Measurements from ENCODE around the gene ITPR3. TPM values are rescaled to one million over a fixed set of nuclear protein-coding genes. Genes with fewer than 3 reads are reported as not detected.

The ITPR3 gene
- total RNA-seq, 1 donor from 2014 or later, result 74.7 TPM

DNA sequence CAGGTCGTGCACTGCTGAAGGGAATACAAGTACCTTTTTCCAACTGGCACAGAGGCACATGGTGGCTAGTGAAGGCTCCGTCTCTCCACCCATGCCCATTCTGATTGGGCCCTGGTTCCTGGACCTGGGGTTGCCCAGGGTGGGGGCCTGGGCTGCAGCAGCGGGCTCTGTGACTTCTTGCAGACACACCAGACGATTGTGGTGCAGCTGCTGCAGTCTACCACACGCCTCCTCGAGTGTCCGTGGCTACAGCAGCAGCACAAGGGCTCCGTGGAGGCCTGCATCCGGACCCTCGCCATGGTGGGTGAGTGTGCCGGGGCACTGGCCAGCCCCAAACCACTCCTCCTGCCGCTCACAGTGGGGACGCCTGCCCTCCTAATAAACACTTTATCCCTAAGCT lies 61.2 kb downstream of the ITPR3 start:
- no peaks in the 10 kb centered on the region for H3K9me3 ChIP-seq
- no peaks in the 10 kb centered on the region for H3K27me3 ChIP-seq (ENCODE audit: low read depth)
- peaks cover 99% of the 10 kb centered on the region for H3K36me3 ChIP-seq
- no peak overlapping the region for H3K4me3 ChIP-seq
- no peak for TF ChIP-seq CTCF (IDR thresholded peaks at IDR 0.05)
- intact Hi-C loops (cut with DNase I), result no loop called here
- no peak for ATAC-seq
- DNase-seq, result no peak
- no peaks in the 10 kb centered on the region for H3K4me1 ChIP-seq
- no peak overlapping the region for H3K27ac ChIP-seq

GRCh38 chr6:33683051-33683571 lies 62.0 kb downstream of the ITPR3 start:
- TF ChIP-seq CTCF (IDR thresholded peaks at IDR 0.05), result no peak
- Histone ChIP-seq H3K27me3 (ENCODE audit: low read depth) (no peaks in the 10 kb centered on the region), H3K9me3 (no peaks in the 10 kb centered on the region), H3K36me3 (peaks cover 99% of the 10 kb centered on the region), H3K4me3 (no peak overlapping the region), H3K4me1 (no peaks in the 10 kb centered on the region), H3K27ac (no peak overlapping the region)
- ATAC-seq, result no peak
- intact Hi-C loops (cut with DNase I), result no loop called here
- DNase-seq, result no peak

DNA sequence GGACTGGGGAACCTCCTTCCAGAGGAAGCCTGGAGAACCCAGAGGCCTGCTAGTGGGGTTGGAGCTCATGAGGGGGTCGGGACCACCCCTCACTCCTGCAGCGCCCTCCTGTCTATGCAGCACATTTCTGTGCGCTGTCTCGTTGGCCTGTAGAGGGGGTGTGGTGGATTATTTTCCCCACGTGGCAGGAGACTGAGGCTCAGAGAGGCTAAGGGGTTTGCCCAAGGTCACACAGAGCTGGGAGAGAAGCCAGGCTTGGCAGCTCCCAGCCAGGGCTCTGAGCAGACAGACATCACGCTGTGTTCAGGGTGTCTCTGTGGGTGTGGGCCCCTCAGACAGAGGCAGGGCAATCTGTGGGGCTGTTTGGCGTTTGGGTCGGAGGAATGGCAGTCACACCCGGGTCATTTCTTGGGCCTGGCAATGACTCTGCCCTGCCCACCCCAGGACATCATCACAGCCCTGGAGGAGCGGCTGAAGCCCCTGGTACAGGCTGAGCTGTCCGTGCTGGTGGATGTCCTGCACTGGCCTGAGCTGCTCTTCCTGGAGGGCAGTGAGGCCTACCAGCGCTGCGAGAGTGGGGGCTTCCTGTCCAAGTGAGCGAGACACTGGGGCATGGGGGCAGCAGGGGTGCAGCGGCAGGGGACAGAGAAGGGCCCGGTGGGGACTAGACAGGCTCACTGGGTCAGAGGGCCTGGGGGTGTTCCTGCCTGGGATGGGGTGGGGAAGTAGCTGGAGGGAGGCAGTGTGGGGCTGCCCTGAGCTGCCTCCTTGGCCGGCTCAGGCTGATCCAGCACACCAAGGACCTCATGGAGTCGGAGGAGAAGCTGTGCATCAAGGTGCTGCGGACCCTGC lies 62.7 kb downstream of the ITPR3 start:
- no peak overlapping the region for H3K4me3 ChIP-seq
- H3K36me3 ChIP-seq, result peaks cover 99% of the 10 kb centered on the region
- intact Hi-C loops (cut with DNase I), result no loop called here
- peak; percentile 43 for DNase-seq
- no peaks in the 10 kb centered on the region for H3K27me3 ChIP-seq (ENCODE audit: low read depth)
- no peak overlapping the region for H3K27ac ChIP-seq
- no peaks in the 10 kb centered on the region for H3K4me1 ChIP-seq
- H3K9me3 ChIP-seq, result no peaks in the 10 kb centered on the region
- no peak for TF ChIP-seq CTCF (IDR thresholded peaks at IDR 0.05)
- ATAC-seq, result no peak

- intact Hi-C loops (cut with DNase I), result no loop called here
- no peaks in the 10 kb centered on the region for H3K4me1 ChIP-seq
- DNase-seq (no peak), ATAC-seq (no peak)
- no peak overlapping the region for H3K27ac ChIP-seq
- H3K4me3 ChIP-seq, result no peak overlapping the region
- H3K27me3 ChIP-seq (ENCODE audit: low read depth), result no peaks in the 10 kb centered on the region
- no peak for TF ChIP-seq CTCF (IDR thresholded peaks at IDR 0.05)
- H3K9me3 ChIP-seq, result no peaks in the 10 kb centered on the region
- H3K36me3 ChIP-seq, result peaks cover 99% of the 10 kb centered on the region
These were observed 63.3 kb downstream of the ITPR3 start for GRCh38 chr6:33684428-33684896.

- Histone ChIP-seq H3K27ac (no peak overlapping the region), H3K9me3 (no peaks in the 10 kb centered on the region), H3K4me3 (no peak overlapping the region), H3K36me3 (peaks cover 99% of the 10 kb centered on the region), H3K27me3 (ENCODE audit: low read depth) (no peaks in the 10 kb centered on the region), H3K4me1 (no peaks in the 10 kb centered on the region)
- ATAC-seq, result no peak
- DNase-seq, result no peak
- TF ChIP-seq CTCF (IDR thresholded peaks at IDR 0.05), result no peak
- intact Hi-C loops (cut with DNase I), result no loop called here
These were observed 63.9 kb downstream of the ITPR3 start for GRCh38 chr6:33684983-33685382.

Measured in lower lobe of right lung (tissue), 2 donors.